H1 (cell line): ENCODE data around the gene VPS54. TPM values are rescaled to one million over a fixed set of nuclear protein-coding genes. Genes with fewer than 3 reads are reported as not detected.

ENCODE experiments used
- CTCF ChIA-PET: fragments of 300-600 bp; sonication (Branson Sonifier 250); formaldehyde crosslinking; loops from one replicate; lab custom pipeline; 2021; ENCODE audit not compliant: partially characterized antibody; lab: Charles Lee
- POLR2A ChIA-PET: fragments of 300-600 bp; sonication (Branson Sonifier 250); formaldehyde crosslinking; loops from one replicate; lab custom pipeline; 2021; ENCODE audit warnings: inconsistent platforms; ENCODE audit not compliant: partially characterized antibody; lab: Charles Lee
- DNase-seq, 2 experiments: peaks; one replicate each; pipeline versions ENCODE4 v3.0.0 to v3.0.0-alpha.2; 2010 to 2022; ENCODE audit warnings: low spot score in 2 of 2, low read depth in 1 of 2, mixed read lengths in 1 of 2
- FAIRE-seq: peaks from 2 replicates; lab custom pipeline; 2011; peaks lifted over from hg19 to GRCh38; lab: Jason Lieb, UNC
- H2AFZ ChIP-seq: 2 replicates; pipeline ENCODE4 v1.8.1; 2012; ENCODE audit warnings: low read length, inconsistent platforms
- H2AK5ac ChIP-seq: 2 replicates; pipeline ENCODE4 v1.6.1; 2013; ENCODE audit warnings: low read depth, low read length
- H2BK120ac ChIP-seq: replicated peaks from 2 replicates; pipeline ENCODE3; 2013; ENCODE audit warnings: low read depth, low read length, inconsistent platforms
- H2BK12ac ChIP-seq: 2 replicates; pipeline ENCODE4 v1.6.1; 2013; ENCODE audit warnings: low read depth, low read length
- H2BK15ac ChIP-seq: 2 replicates; pipeline ENCODE4 v1.6.1; 2013; ENCODE audit warnings: low read length
- H2BK20ac ChIP-seq: 2 replicates; pipeline ENCODE4 v1.6.1; 2013; ENCODE audit warnings: low read length
- H2BK5ac ChIP-seq: 2 replicates; pipeline ENCODE4 v1.6.1; 2013; ENCODE audit warnings: low read depth, low read length
- H3K14ac ChIP-seq: 2 replicates; pipeline ENCODE4 v1.6.1; 2013; ENCODE audit warnings: inconsistent platforms; ENCODE audit not compliant: insufficient read length
- H3K18ac ChIP-seq: 2 replicates; pipeline ENCODE4 v1.6.1; 2013; ENCODE audit warnings: low read length; ENCODE audit errors: extremely low read depth
- H3K23ac ChIP-seq: 2 replicates; pipeline ENCODE4 v1.6.1; 2013; ENCODE audit warnings: inconsistent platforms; ENCODE audit not compliant: insufficient read length
- H3K23me2 ChIP-seq: 2 replicates; pipeline ENCODE4 v1.6.1; 2013; ENCODE audit warnings: low read depth, low read length
- H3K27ac ChIP-seq: 2 replicates; pipeline ENCODE4 v1.6.1; 2011; ENCODE audit warnings: low read depth, low read length, inconsistent platforms
- H3K27me3 ChIP-seq, 4 experiments: replicated peaks in 1 of 4; 1 replicate in 1 of 4; 2 replicates in 3 of 4; pipeline versions ENCODE4 v1.6.1 to v1.8.1; 2011 to 2013; ENCODE audit warnings: low read length in 3 of 4, mild to moderate bottlenecking in 3 of 4, inconsistent platforms in 2 of 4, mixed read lengths in 2 of 4, moderate library complexity in 1 of 4; ENCODE audit not compliant: control insufficient read depth in 3 of 4, insufficient read depth in 3 of 4; ENCODE audit errors: extremely low read depth in 1 of 4
- H3K36me3 ChIP-seq, 4 experiments: 2 replicates each; pipeline versions ENCODE4 v1.6.1 to v1.8.1; 2011 to 2013; ENCODE audit warnings: mild to moderate bottlenecking in 4 of 4, low read length in 3 of 4, moderate library complexity in 2 of 4, control low read depth in 1 of 4, inconsistent platforms in 1 of 4; ENCODE audit not compliant: insufficient read depth in 4 of 4, control insufficient read depth in 2 of 4
- H3K4ac ChIP-seq: replicated peaks from 2 replicates; pipeline ENCODE3; 2013; ENCODE audit warnings: low read length, low read depth, mixed read lengths, inconsistent platforms; ENCODE audit not compliant: insufficient read length
- H3K4me1 ChIP-seq, 4 experiments: replicated peaks in 1 of 4; 1 replicate in 1 of 4; 2 replicates in 3 of 4; pipeline versions ENCODE4 v1.6.1 to v1.8.1; 2011 to 2013; ENCODE audit warnings: low read length in 3 of 4, inconsistent platforms in 2 of 4, mixed read lengths in 1 of 4; ENCODE audit not compliant: insufficient read depth in 4 of 4, control insufficient read depth in 3 of 4
- H3K4me2 ChIP-seq, 2 experiments: 2 replicates each; pipeline versions ENCODE4 v1.6.1 to v1.8.1; 2011 to 2013; ENCODE audit warnings: low read depth in 2 of 2, low read length in 2 of 2, control low read depth in 1 of 2, inconsistent platforms in 1 of 2, mild to moderate bottlenecking in 1 of 2; ENCODE audit not compliant: insufficient read depth in 1 of 2
- H3K4me3 ChIP-seq, 4 experiments: fragments of 200-600, 300-600 bp in 1 of 4; sonication (generic), shearing (Covaris generic), sonication (Bioruptor Twin) in 1 of 4; 2 replicates each; pipeline versions ENCODE4 v1.5.1 to v1.8.1; 2011 to 2016; ENCODE audit warnings: low read length in 4 of 4, low read depth in 3 of 4, control low read depth in 2 of 4, inconsistent platforms in 2 of 4, mild to moderate bottlenecking in 2 of 4, mixed read lengths in 1 of 4, moderate library complexity in 1 of 4; ENCODE audit not compliant: insufficient read depth in 2 of 4; ENCODE audit errors: extremely low read depth in 1 of 4
- H3K56ac ChIP-seq: replicated peaks from 2 replicates; pipeline ENCODE3; 2013; ENCODE audit warnings: low read depth, mild to moderate bottlenecking, mixed read lengths, low read length, inconsistent platforms; ENCODE audit not compliant: insufficient read length
- H3K79me1 ChIP-seq: 2 replicates; pipeline ENCODE4 v1.6.1; 2013; ENCODE audit warnings: low read depth, low read length, control low read depth
- H3K79me2 ChIP-seq, 2 experiments: 2 replicates each; pipeline versions ENCODE4 v1.6.1 to v1.8.1; 2012 to 2013; ENCODE audit warnings: low read length in 2 of 2, mild to moderate bottlenecking in 2 of 2, inconsistent platforms in 1 of 2; ENCODE audit not compliant: insufficient read depth in 2 of 2, control insufficient read depth in 1 of 2
- H3K9ac ChIP-seq, 4 experiments: replicated peaks in 1 of 4; 1 replicate in 1 of 4; 2 replicates in 3 of 4; pipeline versions ENCODE4 v1.6.1 to v1.8.1; 2011 to 2013; ENCODE audit warnings: low read depth in 3 of 4, low read length in 3 of 4, control low read depth in 2 of 4, mild to moderate bottlenecking in 2 of 4, moderate library complexity in 2 of 4, inconsistent platforms in 1 of 4; ENCODE audit errors: extremely low read depth in 1 of 4
- H3K9me3 ChIP-seq, 2 experiments: 2 replicates each; pipeline versions ENCODE4 v1.6.1 to v1.8.1; 2012 to 2013; ENCODE audit warnings: mild to moderate bottlenecking in 2 of 2, moderate library complexity in 2 of 2, control low read depth in 1 of 2, inconsistent platforms in 1 of 2, low read depth in 1 of 2, low read length in 1 of 2, mixed read lengths in 1 of 2; ENCODE audit not compliant: insufficient read depth in 2 of 2
- H4K20me1 ChIP-seq, 2 experiments: replicated peaks in 1 of 2; 2 replicates each; pipeline versions ENCODE3 to v1.8.1; 2011 to 2013; ENCODE audit warnings: inconsistent platforms in 2 of 2, low read length in 2 of 2, mild to moderate bottlenecking in 1 of 2; ENCODE audit not compliant: insufficient read depth in 2 of 2, control insufficient read depth in 1 of 2
- H4K5ac ChIP-seq: 2 replicates; pipeline ENCODE4 v1.6.1; 2013; ENCODE audit warnings: low read length, low read depth, mixed read lengths, inconsistent platforms; ENCODE audit not compliant: insufficient read length
- H4K8ac ChIP-seq: 2 replicates; pipeline ENCODE4 v1.8.0; 2013; ENCODE audit warnings: mild to moderate bottlenecking, moderate library complexity, low read length, inconsistent platforms; ENCODE audit not compliant: insufficient read depth; ENCODE audit errors: extremely low read depth
- H4K91ac ChIP-seq: replicated peaks from 2 replicates; pipeline ENCODE3; 2013; ENCODE audit warnings: low read length, mixed read lengths, inconsistent platforms; ENCODE audit not compliant: insufficient read length
- BCL11A ChIP-seq, 2 experiments: IDR thresholded peaks; one replicate each; pipeline ENCODE4 v1.6.1; 2011; ENCODE audit warnings: low read depth in 2 of 2, low read length in 2 of 2, mild to moderate bottlenecking in 2 of 2
- SIN3A ChIP-seq, 2 experiments: IDR thresholded peaks in 1 of 2; conservative IDR thresholded peaks in 1 of 2; 2 replicates each; pipeline ENCODE4 v1.6.1; 2011 to 2012; ENCODE audit warnings: low read length in 2 of 2, improper control_type of control experiment in 1 of 2, low read depth in 1 of 2, mild to moderate bottlenecking in 1 of 2
- WGBS, 2 experiments: shearing (Covaris generic) in 1 of 2; methylation state at CpG; one replicate each; pipeline versions ENCODE4 v1.1.6 to v1.1.7; 2013 to 2015; ENCODE audit warnings: low lambda C conversion rate in 2 of 2, mixed read lengths in 2 of 2, inconsistent platforms in 1 of 2, low coverage in 1 of 2, missing lambda C conversion rate in 1 of 2; ENCODE audit not compliant: insufficient replicate concordance in 2 of 2, insufficient coverage in 1 of 2, insufficient read length in 1 of 2; ENCODE audit errors: extremely low coverage in 1 of 2, missing lambda C conversion rate in 1 of 2; 5-methylcytosine and 5-hydroxymethylcytosine counted together
- polyA plus RNA-seq, 7 experiments: library from polyadenylated mRNA; depleted of rRNA in 3 of 7; stranded (reverse) in 5 of 7; unstranded in 2 of 7; fragments of >200 nt in 5 of 7; fragments of 200-250 nt in 2 of 7; gene quantifications; 1 replicate in 5 of 7; 2 replicates in 1 of 7; 4 replicates in 1 of 7; pipeline versions ENCODE4 v1.2.1 to v1.2.3, GENCODE V29; 2011 to 2013; ENCODE audit warnings: missing spikeins in 2 of 7, mixed read lengths in 2 of 7
- total RNA-seq: library from RNA; stranded (reverse); fragmentation: NEBNext Ultra II Directional; extraction: Animal tissue kit (Norgen Biotek cat#: 25700); gene quantifications from 2 replicates; pipeline ENCODE4 v1.2.1, GENCODE V29; 2021

VPS54 gene
- total and polyA plus RNA-seq, 2 of the 8 experiments (the other 6 are each of a cell fraction or from before 2014, with no cell fraction given) = 3.6 to 13.2 TPM

GRCh38 chr2:64017811-64018700 is 1.2 kb downstream of the VPS54 start:
- DNase-seq = no peak
- Histone ChIP-seq H3K56ac (no peak overlapping the region), H3K4me2 (peak overlapping the region; percentile 66 to 77), H2AFZ (no peak overlapping the region), H4K5ac (no peak overlapping the region), H3K14ac (no peak overlapping the region), H3K4ac (no peak overlapping the region), H3K36me3 (no peaks in the 10 kb centered on the region), H3K23ac (no peak overlapping the region), H2BK120ac (no peak overlapping the region)
- WGBS, 2 experiments = 35% methylated on average over 22 of the region's 22 CpGs; no CpG with 5 or more reads in 1 of the 2 experiments
- peak in 1 of 2 experiments; percentile 11; a peak in 1 of 4 replicates for TF ChIP-seq SIN3A (conservative IDR thresholded peaks at IDR 0.05 in 1 of 2, IDR thresholded peaks at IDR 0.05 in 1 of 2; ENCODE audit: low read depth in 1 of 2, low read length in 2 of 2)
- no peak for TF ChIP-seq BCL11A (IDR thresholded peaks at IDR 0.05; ENCODE audit: low read depth in 2 of 2, low read length in 2 of 2)
- TF ChIP-seq, all 59 proteins: peak for 1
- Histone ChIP-seq H2AK5ac (no peak overlapping the region), H2BK20ac (no peak overlapping the region), H2BK15ac (no peak overlapping the region), H3K4me3 (peak overlapping the region; percentile 77 to 92 (median 79)), H3K27me3 (no peaks in the 10 kb centered on the region), H3K4me1 (peaks cover 2 to 9% (median 5%) of the 10 kb centered on the region in 4 experiments; a peak in 6 of 7 replicates), H3K23me2 (peaks cover 4% of the 10 kb centered on the region; the same call in 1 of the 2 replicates), H3K79me1 (peaks cover 2% of the 10 kb centered on the region; the same call in 1 of the 2 replicates), H3K27ac (no peak overlapping the region), H3K9ac (peak overlapping the region; percentile 46 to 81 (median 60); a peak in 6 of 7 replicates), H2BK12ac (no peak overlapping the region), H3K79me2 (peaks cover 0 to 46% of the 10 kb centered on the region in 2 experiments; a peak in 3 of 4 replicates), H4K8ac (no peak overlapping the region), H2BK5ac (no peak overlapping the region), H4K20me1 (no peaks in the 10 kb centered on the region), H3K9me3 (no peaks in the 10 kb centered on the region), H3K18ac (no peak overlapping the region), H4K91ac (no peak overlapping the region)
- ChIA-PET CTCF (interaction anchor here (0.7 to 0.8 kb wide), 2 partner anchors 17 to 52 kb away, joined by 3 to 4 read pairs; no protein-coding TSS in a partner anchor), POLR2A (interaction anchor here (0.8 kb wide), 1 partner anchor 403 kb away, joined by 3 read pairs; no protein-coding TSS in a partner anchor)
- peak; percentile 28 for FAIRE-seq
